H1 (cell line): ENCODE measurements around the gene GPATCH2. TPM values are rescaled to one million over a fixed set of nuclear protein-coding genes. Genes with fewer than 3 reads are reported as not detected.

Experiments
- BCL11A ChIP-seq, 2 experiments: IDR thresholded peaks; one replicate each; pipeline ENCODE4 v1.6.1; 2011; ENCODE audit warnings: low read depth in 2 of 2, low read length in 2 of 2, mild to moderate bottlenecking in 2 of 2
- CHD7 ChIP-seq: fragments of 300-600 bp; sonication (generic); IDR thresholded peaks from 2 replicates; pipeline ENCODE4 v1.7.1; 2012; ENCODE audit warnings: low read length, moderate library complexity, mild to moderate bottlenecking, inconsistent platforms; ENCODE audit not compliant: insufficient replicate concordance
- CTCF ChIP-seq, 3 experiments: IDR thresholded peaks; 1 replicate in 2 of 3; 2 replicates in 1 of 3; pipeline versions ENCODE4 v1.5.1 to v1.6.1; 2011; ENCODE audit warnings: low read length in 3 of 3, mild to moderate bottlenecking in 3 of 3, inconsistent platforms in 2 of 3, low read depth in 1 of 3, moderate library complexity in 1 of 3; ENCODE audit not compliant: insufficient read depth in 1 of 3; ENCODE audit errors: control extremely low read depth in 1 of 3
- EP300 ChIP-seq, 2 experiments: IDR thresholded peaks; 1 replicate in 1 of 2; 2 replicates in 1 of 2; pipeline ENCODE4 v1.6.1; 2011 to 2012; ENCODE audit warnings: low read depth in 2 of 2, low read length in 2 of 2, mild to moderate bottlenecking in 2 of 2, borderline replicate concordance in 1 of 2, inconsistent platforms in 1 of 2, moderate library complexity in 1 of 2
- polyA plus RNA-seq, 7 experiments: library from polyadenylated mRNA; depleted of rRNA in 3 of 7; stranded (reverse) in 5 of 7; unstranded in 2 of 7; fragments of >200 nt in 5 of 7; fragments of 200-250 nt in 2 of 7; gene quantifications; 1 replicate in 5 of 7; 2 replicates in 1 of 7; 4 replicates in 1 of 7; pipeline versions ENCODE4 v1.2.1 to v1.2.3, GENCODE V29; 2011 to 2013; ENCODE audit warnings: missing spikeins in 2 of 7, mixed read lengths in 2 of 7
- total RNA-seq: library from RNA; stranded (reverse); fragmentation: NEBNext Ultra II Directional; extraction: Animal tissue kit (Norgen Biotek cat#: 25700); gene quantifications from 2 replicates; pipeline ENCODE4 v1.2.1, GENCODE V29; 2021

Gene GPATCH2
- total and polyA plus RNA-seq, 2 of the 8 experiments (the other 6 are each of a cell fraction or from before 2014, with no cell fraction given), result 3.9 to 13.1 TPM

GRCh38 chr1:217661407-217661806 is 30.5 kb upstream of the GPATCH2 start (continued):
- TF ChIP-seq CHD7, result no peak
- no peak for TF ChIP-seq CTCF (IDR thresholded peaks at IDR 0.05; ENCODE audit: control extremely low read depth in 1 of 3, insufficient read depth in 1 of 3, low read depth in 1 of 3, low read length in 3 of 3)
- TF ChIP-seq EP300 (IDR thresholded peaks at IDR 0.05; ENCODE audit: borderline replicate concordance in 1 of 2, low read depth in 2 of 2, low read length in 2 of 2), result no peak
- TF ChIP-seq BCL11A (IDR thresholded peaks at IDR 0.05; ENCODE audit: low read depth in 2 of 2, low read length in 2 of 2), result no peak
